ENCODE measurements around the gene NYAP2. TPM values are rescaled to one million over a fixed set of nuclear protein-coding genes. Genes with fewer than 3 reads are reported as not detected.
A peak's percentile ranks its signal among the peaks of the same experiment; 100 is the strongest.

NYAP2 gene
- total and polyA plus RNA-seq, 2 of the 4 experiments (the other 2 are of a cell fraction) = not detected

- Histone ChIP-seq H2AK5ac (ENCODE audit: low read depth, low read length) (no peak overlapping the region), H3K18ac (ENCODE audit: low read depth, low read length) (no peak overlapping the region), H3K4ac (ENCODE audit: low read depth, low read length) (no peak overlapping the region), H3K4me2 (ENCODE audit: low read depth, low read length) (no peak overlapping the region), H2BK20ac (ENCODE audit: low read depth, low read length) (no peak overlapping the region), H2BK120ac (ENCODE audit: low read depth, low read length) (no peak overlapping the region), H2AFZ (replicated peaks; ENCODE audit: low read length, poor library complexity) (no peak overlapping the region), H3K23ac (ENCODE audit: low read depth, low read length) (no peak overlapping the region), H3K9ac (ENCODE audit: low read depth, low read length) (no peak overlapping the region), H3K4me1 (ENCODE audit: control insufficient read depth, insufficient read depth, low read length) (no peaks in the 10 kb centered on the region), H2AK9ac (replicated peaks; ENCODE audit: low read depth, low read length, poor library complexity) (no peak overlapping the region), H2BK15ac (ENCODE audit: low read depth, low read length) (no peak overlapping the region), H4K8ac (ENCODE audit: low read depth in 2 of 2, low read length in 2 of 2) (no peak overlapping the region), H3K27me3 (ENCODE audit: control insufficient read depth, insufficient read depth, low read length) (no peaks in the 10 kb centered on the region), H4K5ac (ENCODE audit: low read depth, low read length) (no peak overlapping the region), H3K9me3 (ENCODE audit: control insufficient read depth, insufficient read depth, low read length) (no peaks in the 10 kb centered on the region), H2BK5ac (ENCODE audit: low read depth, low read length, poor library complexity, severe bottlenecking) (no peak overlapping the region), H4K20me1 (ENCODE audit: insufficient read depth, low read length) (no peaks in the 10 kb centered on the region), H3K36me3 (ENCODE audit: control insufficient read depth, insufficient read depth, low read length) (no peaks in the 10 kb centered on the region), H3K14ac (replicated peaks; ENCODE audit: low read depth, low read length) (no peak overlapping the region), H3K9me1 (ENCODE audit: insufficient read depth, low read length) (no peaks in the 10 kb centered on the region), H3K79me1 (ENCODE audit: low read depth in 1 of 2, low read length in 2 of 2) (no peaks in the 10 kb centered on the region), H4K91ac (ENCODE audit: insufficient read depth, low read depth, low read length) (no peak overlapping the region), H3K56ac (ENCODE audit: extremely low read depth, insufficient read depth, low read length) (no peak overlapping the region), H3K4me3 (ENCODE audit: insufficient read depth, low read depth, low read length) (no peak overlapping the region), H3K27ac (ENCODE audit: insufficient read depth, low read length) (no peak overlapping the region)
- in situ Hi-C loops (cut with MboI; ENCODE audit: low sequenced_read_pairs) (no loop called here), dilution Hi-C loops (cut with HindIII; ENCODE audit: low sequenced_read_pairs, unreplicated experiment) (no loop called here), intact Hi-C loops (cut with micrococcal nuclease) (no loop called here)
- 17% methylated on average over 1 of the region's 4 CpGs; no CpG with 5 or more reads in 1 of the 2 experiments for WGBS, 2 experiments (ENCODE audit: extremely low coverage in 2 of 2, insufficient read length in 1 of 2)
- CTCF ChIA-PET = no interaction called here
- TF ChIP-seq MAFK (IDR thresholded peaks at IDR 0.05; ENCODE audit: low read depth, low read length) = no peak
- peak; percentile 44 for TF ChIP-seq USF2 (IDR thresholded peaks at IDR 0.05; ENCODE audit: low read depth, low read length)
- ATAC-seq (ENCODE audit: low read depth) (no peak), DNase-seq (peak; percentile 0)
- POLR2A ChIA-PET (ENCODE audit: unreplicated experiment) = no interaction called here
- no TSS peak for BruUV-seq (replicated peaks)
Observed at GRCh38 chr2:225429717-225430116, 30.2 kb downstream of the NYAP2 start.
